Kidney (tissue), 14 donors: ENCODE data around the gene PKHD1. TPM values are rescaled to one million over a fixed set of nuclear protein-coding genes. Genes with fewer than 3 reads are reported as not detected.

ENCODE experiments used
- DNase-seq, 5 donors: peaks; one replicate each; pipeline ENCODE4 v3.0.0-alpha.2; 2013 to 2020
- FAIRE-seq: peaks from 2 replicates; lab custom pipeline; 2012; peaks lifted over from hg19 to GRCh38; lab: Jason Lieb, UNC
- H3K27ac ChIP-seq, 2 donors: one replicate each; pipeline ENCODE4 v1.7.0; 2013; ENCODE audit warnings: low read depth in 2 of 2, low read length in 2 of 2, inconsistent platforms in 1 of 2
- H3K27me3 ChIP-seq: one replicate; pipeline ENCODE4 v1.7.1; 2013; ENCODE audit warnings: low read length, inconsistent platforms; ENCODE audit not compliant: control insufficient read depth, insufficient read depth
- H3K36me3 ChIP-seq, 3 donors: one replicate each; pipeline versions ENCODE4 v1.7.0 to v1.7.1; 2013; ENCODE audit warnings: low read length in 3 of 3, control low read depth in 1 of 3, inconsistent platforms in 1 of 3; ENCODE audit not compliant: insufficient read depth in 3 of 3, control insufficient read depth in 2 of 3
- H3K4me1 ChIP-seq, 3 donors: one replicate each; pipeline versions ENCODE4 v1.7.0 to v1.7.1; 2013; ENCODE audit warnings: low read length in 3 of 3, inconsistent platforms in 1 of 3, low read depth in 1 of 3; ENCODE audit not compliant: control insufficient read depth in 2 of 3, insufficient read depth in 2 of 3
- H3K4me3 ChIP-seq, 3 donors: one replicate each; pipeline versions ENCODE4 v1.7.0 to v1.8.1; 2013; ENCODE audit warnings: low read length in 3 of 3, control low read depth in 1 of 3, inconsistent platforms in 1 of 3
- H3K9ac ChIP-seq, 3 donors: one replicate each; pipeline versions ENCODE4 v1.7.0 to v1.7.1; 2013; ENCODE audit warnings: low read length in 3 of 3, control low read depth in 1 of 3, inconsistent platforms in 1 of 3
- H3K9me3 ChIP-seq, 3 donors: one replicate each; pipeline versions ENCODE4 v1.7.0 to v1.7.1; 2013; ENCODE audit warnings: low read length in 3 of 3, control low read depth in 1 of 3, inconsistent platforms in 1 of 3; ENCODE audit not compliant: control insufficient read depth in 2 of 3, insufficient read depth in 1 of 3
- CTCF ChIP-seq: IDR thresholded peaks from 3 replicates; pipeline ENCODE4 v1.5.1; 2012; ENCODE audit warnings: mild to moderate bottlenecking, moderate library complexity, borderline replicate concordance; ENCODE audit not compliant: insufficient read depth; ENCODE audit errors: extremely low read depth
- intact Hi-C: fragments of 100-400 bp; cut with DNase I; formaldehyde crosslinking; loops from one replicate; pipeline ENCODE4 v1.11.1; 2022
- polyA plus RNA-seq: library from polyadenylated mRNA; stranded (reverse); fragments of 350-450 nt; fragmentation: Illumina TruSeq; extraction: RNeasy Lipid Tissue Mini Kit (QIAGEN cat#74804); gene quantifications from one replicate; pipeline ENCODE4 v1.2.3, GENCODE V29; 2014; ENCODE audit warnings: low read depth, low replicate concordance; ENCODE audit not compliant: insufficient read depth
- total RNA-seq: library from RNA; stranded (reverse); fragmentation: NEBNext Ultra II Directional; extraction: Animal tissue kit (Norgen Biotek cat#: 25700); gene quantifications from one replicate; pipeline ENCODE4 v1.2.1, GENCODE V29; 2021
- donor health status: control.
- donor health status: control.
- donor health status: control.
- donor health status: control.
- donor health status: control.
- donor health status: DM: yes; HTN: yes; CAD: no.
- donor health status: Normal renal cell carcinoma (clear cell type).

PKHD1 gene
- total and polyA plus RNA-seq, 2 donors from 2014 or later, result 6.0 to 77.5 TPM

DNA sequence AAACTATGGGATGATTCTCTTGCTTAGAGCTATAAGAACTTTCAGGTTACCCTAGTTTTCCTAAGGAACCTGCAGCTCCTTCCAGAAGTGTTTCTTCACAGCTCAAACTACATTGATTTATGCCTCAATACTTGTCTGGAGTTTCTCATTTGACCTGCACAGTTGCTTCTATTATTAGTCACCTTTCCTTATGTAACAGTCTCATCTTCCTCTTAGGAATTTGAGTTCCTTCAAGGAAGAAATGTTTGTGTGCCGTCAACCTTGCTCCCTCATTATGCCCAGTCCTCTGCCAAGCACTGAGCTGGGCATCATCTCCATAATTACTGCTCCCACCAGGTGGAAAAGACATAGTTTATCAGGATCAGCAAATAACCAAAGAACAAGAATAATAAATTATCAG, 466.4 kb downstream of the PKHD1 start:
- intact Hi-C loops, result no loop called here
- peaks cover 0 to 13% (median 5%) of the 10 kb centered on the region in 3 donors for H3K36me3 ChIP-seq
- H3K4me3 ChIP-seq, result no peak overlapping the region
- no peak for DNase-seq
- H3K27me3 ChIP-seq, result no peaks in the 10 kb centered on the region
- H3K4me1 ChIP-seq, result no peaks in the 10 kb centered on the region
- no peaks in the 10 kb centered on the region for H3K9me3 ChIP-seq
- no peak for TF ChIP-seq CTCF
- no peak overlapping the region for H3K27ac ChIP-seq
- H3K9ac ChIP-seq, result no peak overlapping the region
- FAIRE-seq, result no peak

- peaks cover 0 to 13% (median 5%) of the 10 kb centered on the region in 3 donors for H3K36me3 ChIP-seq
- no peak for FAIRE-seq
- TF ChIP-seq CTCF, result no peak
- intact Hi-C loops, result no loop called here
- no peak overlapping the region for H3K4me3 ChIP-seq
- H3K9me3 ChIP-seq, result no peaks in the 10 kb centered on the region
- H3K4me1 ChIP-seq, result no peaks in the 10 kb centered on the region
- H3K27me3 ChIP-seq, result no peaks in the 10 kb centered on the region
- DNase-seq, result peak in 1 of 5 donors; percentile 60
- no peak overlapping the region for H3K27ac ChIP-seq
- no peak overlapping the region for H3K9ac ChIP-seq
Measured at GRCh38 chr6:51619042-51619799, 468.2 kb downstream of the PKHD1 start.

GRCh38 chr6:51618563-51618962, 468.9 kb downstream of the PKHD1 start:
- H3K27me3 ChIP-seq, result no peaks in the 10 kb centered on the region
- H3K9ac ChIP-seq, result no peak overlapping the region
- DNase-seq, result peak in 1 of 5 donors; percentile 6
- TF ChIP-seq CTCF, result no peak
- intact Hi-C loops, result no loop called here
- no peaks in the 10 kb centered on the region for H3K9me3 ChIP-seq
- no peaks in the 10 kb centered on the region for H3K4me1 ChIP-seq
- FAIRE-seq, result no peak
- peaks cover 0 to 13% (median 5%) of the 10 kb centered on the region in 3 donors for H3K36me3 ChIP-seq
- no peak overlapping the region for H3K4me3 ChIP-seq
- H3K27ac ChIP-seq, result no peak overlapping the region
